DMS153 (cell line): Measurements from ENCODE around the gene CFAP52.
"Not testable (repeated sequence)": the region's sequence is repeated elsewhere in the genome, so short reads cannot be mapped to it uniquely, and the experiment has no call there.

Experiments
- DNase-seq: peaks from one replicate; lab custom pipeline; 2025; lab: John Stamatoyannopoulos, UW

CFAP52 gene, protein sequence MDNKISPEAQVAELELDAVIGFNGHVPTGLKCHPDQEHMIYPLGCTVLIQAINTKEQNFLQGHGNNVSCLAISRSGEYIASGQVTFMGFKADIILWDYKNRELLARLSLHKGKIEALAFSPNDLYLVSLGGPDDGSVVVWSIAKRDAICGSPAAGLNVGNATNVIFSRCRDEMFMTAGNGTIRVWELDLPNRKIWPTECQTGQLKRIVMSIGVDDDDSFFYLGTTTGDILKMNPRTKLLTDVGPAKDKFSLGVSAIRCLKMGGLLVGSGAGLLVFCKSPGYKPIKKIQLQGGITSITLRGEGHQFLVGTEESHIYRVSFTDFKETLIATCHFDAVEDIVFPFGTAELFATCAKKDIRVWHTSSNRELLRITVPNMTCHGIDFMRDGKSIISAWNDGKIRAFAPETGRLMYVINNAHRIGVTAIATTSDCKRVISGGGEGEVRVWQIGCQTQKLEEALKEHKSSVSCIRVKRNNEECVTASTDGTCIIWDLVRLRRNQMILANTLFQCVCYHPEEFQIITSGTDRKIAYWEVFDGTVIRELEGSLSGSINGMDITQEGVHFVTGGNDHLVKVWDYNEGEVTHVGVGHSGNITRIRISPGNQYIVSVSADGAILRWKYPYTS

DNA sequence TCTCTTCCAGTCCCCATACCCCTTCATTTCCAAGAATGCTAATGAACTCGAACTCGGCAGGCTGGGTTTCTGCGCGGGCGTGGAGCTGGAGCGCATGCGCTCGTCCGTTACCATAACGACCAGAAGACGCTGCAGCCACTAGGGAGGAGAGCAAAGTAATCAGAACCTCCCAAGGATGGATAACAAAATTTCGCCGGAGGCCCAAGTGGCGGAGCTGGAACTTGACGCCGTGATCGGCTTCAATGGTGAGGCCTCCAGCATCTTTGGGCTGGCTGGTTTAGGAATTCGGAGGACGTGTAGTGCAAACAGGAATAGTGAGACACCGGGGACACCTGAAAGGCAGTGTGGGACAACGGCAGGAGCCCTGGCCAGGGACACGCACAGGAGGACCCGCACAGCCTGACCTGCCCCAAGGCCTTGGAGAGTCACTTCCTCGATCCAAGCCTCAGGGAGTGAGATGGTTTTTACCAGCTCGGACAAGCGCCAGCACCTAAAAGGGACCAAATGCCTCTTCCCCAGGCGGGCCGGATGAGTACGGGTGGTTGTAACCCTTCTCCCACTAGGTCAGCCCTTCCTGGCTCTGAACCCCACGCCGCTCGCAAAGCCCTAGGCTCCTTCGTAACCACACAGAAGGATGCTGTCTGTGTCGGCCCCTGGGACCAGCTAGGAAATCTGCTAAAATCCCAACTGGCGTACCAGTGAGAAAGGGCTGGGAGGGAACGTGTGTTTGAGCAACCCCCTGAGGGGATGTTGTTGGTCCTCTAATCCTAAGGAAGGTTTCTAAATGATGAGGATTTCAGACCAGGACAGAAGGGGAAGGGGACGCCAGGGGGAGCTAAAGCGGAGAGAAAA lies at the start of gene CFAP52:
Gene CFAP52, plus strand, starts transcription at position 122 of the 852 bp plus-strand sequence. Its CDS starts 54 bp downstream, at position 176.
- DNase-seq, result no peak

DNA sequence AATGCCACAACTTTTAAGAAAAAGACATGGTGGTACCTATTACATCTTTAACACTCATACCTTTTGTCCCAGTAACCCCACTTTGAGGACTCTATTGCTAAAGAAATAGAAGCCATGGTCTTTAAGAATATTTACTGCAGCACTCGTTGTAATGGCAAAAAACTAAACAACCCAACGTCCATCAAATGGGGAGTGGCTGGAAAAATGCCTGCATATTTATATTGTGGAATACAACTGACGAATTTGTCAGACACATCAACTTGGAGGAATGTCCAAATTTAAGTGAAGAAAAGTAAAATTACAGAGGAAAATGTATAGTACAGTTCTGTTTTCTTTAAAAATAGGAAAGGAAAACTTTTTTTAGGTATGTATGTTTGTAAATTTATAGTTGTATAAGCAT lies 48.7 kb upstream of the CFAP52 start:
- no peak for DNase-seq

DNA sequence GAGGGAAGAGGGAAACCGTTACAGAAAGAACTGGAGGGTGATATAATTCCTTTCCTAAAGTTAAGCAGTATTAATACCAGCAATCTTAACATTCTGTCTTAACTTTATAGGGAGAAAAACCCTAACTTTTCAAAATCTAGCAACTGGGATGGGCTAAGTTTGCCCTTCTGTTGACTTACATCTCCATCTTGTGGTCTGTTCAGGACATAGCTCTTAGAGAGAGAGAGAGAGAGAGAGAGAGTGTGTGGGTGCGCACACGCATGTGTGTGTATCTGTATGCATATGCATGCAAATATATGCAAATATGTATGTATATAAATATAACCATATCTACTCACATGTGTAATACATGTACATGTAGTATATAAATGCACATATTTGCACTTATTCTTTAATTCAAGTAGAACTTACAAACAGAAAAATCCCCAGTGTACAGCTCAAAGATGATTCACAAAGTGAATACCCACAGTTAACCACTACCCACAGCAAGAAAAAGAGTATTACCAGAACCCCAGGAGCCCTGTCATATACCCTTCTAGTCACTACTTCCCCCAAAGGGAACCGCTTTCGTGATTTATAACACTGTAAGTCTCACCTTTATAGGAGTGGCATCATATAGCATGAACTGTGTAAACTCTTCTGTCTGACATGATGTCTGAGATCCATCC lies 47.3 kb upstream of the CFAP52 start:
- no peak for DNase-seq

DNA sequence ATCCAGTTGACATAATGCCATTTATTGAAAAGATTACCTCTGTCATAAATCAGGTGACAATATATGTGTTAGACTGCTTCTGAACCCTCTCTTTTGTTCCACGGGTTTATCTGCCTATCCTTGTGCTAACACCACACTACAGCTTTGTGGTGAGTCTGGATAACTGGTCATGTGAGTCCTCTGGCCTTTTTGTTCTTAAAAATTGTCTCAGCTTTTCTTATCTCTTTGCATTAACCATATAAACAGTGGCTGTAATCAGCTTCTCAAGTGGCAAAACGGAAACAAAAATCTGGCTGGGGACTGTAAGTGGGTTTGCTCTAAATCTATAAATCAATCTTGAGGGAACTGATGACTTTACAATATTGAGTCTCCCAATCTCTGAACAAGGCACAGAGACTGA lies 45.4 kb upstream of the CFAP52 start:
- DNase-seq, result no peak

DNA sequence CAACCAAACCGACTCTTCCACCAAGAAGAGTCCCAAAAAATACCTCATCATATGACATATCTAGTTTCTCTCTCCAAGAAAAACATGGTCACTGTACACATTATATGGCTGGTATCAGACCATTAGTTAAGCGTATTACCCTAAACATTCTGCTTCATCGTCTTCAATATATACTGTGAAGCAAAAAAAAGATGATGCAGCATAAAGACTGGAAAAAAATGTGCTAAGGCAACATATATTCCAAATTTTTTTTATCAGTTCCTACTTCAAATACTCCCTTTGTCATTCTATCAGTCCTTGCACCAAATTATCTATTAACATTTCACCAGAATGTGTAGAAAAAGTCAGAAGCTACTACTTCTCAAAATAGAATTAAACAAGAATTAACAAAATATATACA lies 43.7 kb upstream of the CFAP52 start:
- DNase-seq, result no peak

DNA sequence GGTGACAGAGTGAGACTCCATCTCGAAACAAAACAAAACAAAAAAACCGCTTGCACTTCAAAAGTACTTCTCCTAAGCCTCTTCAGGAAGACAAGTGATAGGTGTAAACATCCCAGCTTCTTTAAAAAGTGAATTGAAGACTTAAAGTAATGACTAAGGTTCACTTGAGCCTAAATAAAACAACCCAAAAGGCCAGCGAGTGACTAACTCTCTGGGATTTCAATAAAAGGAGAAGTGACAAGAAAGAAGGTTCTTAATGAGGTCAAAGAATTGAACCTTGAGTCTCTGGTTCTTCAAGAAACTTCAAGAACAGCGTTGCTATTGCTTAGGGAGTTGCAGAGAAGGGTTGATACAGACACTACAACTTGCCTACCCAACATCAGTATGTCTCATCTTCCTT lies 43.0 kb upstream of the CFAP52 start:
- DNase-seq, result no peak

DNA sequence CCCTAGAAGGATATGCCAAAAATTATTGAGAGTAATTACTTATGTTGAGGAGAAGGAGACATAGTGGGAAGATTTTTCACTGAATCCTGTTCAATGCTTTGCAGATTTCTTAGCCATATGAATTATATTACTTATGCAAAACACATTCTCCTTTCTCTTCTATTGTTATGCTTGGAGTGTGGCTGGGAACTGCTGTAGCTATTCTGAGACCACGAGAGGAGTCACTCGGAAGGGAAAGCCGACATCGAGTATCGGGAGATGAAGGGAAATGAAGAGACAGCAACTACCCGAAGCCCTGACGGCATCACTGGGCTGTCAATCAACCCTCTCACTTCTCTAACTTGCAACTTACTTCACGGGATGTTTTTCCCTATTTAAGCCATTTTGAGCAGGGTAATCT lies 40.4 kb upstream of the CFAP52 start:
- DNase-seq, result no peak

DNA sequence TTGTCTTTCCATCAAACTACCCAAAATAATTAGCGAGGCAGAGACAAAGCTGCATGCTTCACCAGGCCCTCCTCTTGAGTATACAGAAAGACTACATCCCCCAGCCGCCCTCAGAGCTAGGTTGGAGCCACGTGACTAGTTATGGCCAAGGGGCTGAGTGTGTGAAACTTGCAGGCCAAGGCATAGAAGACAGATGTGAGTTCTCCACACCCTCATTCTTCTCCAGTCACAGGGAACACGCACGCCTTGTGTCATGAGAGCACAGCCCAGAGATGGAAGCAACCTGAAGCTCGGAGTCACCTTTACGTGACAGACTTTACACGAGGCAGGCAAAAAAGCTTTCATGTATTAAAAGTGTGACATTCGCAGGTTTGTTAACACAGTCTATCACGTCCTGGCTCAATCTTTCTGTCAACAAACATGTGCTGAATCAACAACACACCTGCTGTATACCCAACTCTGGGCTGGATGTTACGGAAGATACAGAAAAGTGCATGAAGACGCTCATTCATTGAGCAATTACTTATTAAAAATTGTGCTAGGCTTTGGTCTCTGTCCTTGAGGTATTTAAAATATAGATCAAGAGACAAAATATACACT lies 39.2 kb upstream of the CFAP52 start:
- no peak for DNase-seq

DNA sequence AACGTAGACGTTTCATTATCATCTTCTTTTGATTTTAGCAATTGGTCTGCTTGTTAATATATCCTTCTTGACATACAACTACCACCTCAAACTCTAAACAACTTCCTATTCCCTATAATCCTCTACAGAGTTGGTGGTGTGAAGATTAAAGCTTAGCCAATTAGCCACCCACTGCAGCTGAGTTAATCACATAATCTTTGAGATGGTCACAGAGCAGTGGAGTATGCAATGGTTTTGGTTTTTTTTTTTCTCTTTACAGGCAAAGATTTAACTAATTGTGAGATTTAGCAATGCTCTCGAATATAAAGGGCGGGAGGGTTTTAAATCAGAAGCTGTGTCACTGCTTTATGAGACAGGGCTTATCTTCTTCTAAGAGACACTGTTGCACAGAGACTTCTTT lies 37.8 kb upstream of the CFAP52 start:
- DNase-seq, result no peak

DNA sequence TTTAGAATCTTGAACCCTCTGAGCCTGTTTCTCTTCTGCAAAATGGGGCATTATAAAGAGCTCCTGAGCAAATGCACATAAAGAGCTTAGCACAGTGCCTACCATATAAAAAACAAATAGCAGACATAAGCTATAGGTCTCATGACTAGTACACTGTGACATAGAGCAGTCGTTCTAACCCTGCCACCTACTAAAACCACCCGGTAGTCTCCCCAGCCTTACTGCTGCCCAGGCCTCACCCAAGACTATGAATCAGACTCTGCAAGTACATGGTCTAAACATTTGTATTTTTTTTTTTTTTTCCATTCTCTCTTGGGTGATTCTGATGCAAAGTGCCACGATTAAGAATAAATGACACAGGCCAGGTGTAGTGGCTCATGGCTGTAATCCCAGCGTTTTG lies 34.7 kb upstream of the CFAP52 start:
- no peak for DNase-seq

DNA sequence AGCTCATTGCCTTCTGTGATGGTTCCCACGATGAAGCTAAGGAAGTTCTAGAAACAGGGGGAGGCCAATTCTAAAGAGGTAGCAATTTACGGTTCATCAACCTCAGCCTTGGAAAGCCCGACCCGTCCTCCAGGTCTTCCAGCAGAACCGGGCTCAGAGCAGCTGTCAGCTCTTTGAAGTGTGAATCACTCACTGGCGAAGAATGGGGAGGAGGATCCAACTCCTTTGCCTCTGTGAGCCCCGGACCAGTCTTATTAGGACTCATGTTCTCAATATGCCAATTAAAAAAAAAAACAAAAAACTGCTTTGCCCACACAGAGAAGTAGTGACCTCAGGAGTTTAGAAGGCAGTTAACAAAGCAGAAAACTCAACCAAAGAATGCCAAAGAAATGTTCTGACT lies 32.2 kb upstream of the CFAP52 start:
- no peak for DNase-seq

DNA sequence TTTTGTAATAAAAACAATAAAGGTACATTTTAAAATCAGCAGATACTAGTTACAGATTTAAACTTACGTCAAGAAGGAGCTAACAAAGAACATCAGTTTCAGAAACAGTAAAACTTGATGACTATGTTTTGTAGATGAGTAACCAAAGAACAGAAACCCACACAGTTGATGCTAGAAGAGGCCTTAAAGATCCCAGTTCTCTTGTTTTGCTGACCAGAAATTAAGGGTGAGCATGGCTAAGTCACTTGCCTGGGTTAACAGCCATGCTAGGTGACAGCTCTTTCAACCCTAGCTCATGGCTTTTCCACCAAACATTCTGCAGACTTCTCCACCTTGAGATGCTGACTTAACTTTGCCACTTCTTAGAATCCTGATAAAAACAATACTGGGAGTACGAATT lies 27.2 kb upstream of the CFAP52 start:
- DNase-seq, result no peak

DNA sequence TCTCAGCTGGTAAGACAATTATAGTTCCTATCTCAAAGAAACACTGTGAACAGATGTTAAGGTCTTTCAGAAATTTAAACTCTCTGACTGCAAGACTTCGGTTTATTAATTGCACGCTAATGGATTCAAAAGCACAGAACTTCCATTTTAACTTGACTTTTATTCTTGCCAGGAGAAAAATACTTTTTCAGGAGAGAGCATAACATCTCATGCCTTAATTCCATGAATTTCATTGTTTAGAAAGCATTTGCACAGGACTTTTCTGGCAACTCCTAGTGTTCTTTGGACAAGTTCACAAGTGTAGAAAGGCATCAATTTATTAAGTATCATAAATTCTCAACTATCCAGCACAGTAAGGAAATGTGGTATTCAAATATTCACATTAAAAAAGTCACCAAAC lies 23.3 kb upstream of the CFAP52 start:
- DNase-seq, result no peak

DNA sequence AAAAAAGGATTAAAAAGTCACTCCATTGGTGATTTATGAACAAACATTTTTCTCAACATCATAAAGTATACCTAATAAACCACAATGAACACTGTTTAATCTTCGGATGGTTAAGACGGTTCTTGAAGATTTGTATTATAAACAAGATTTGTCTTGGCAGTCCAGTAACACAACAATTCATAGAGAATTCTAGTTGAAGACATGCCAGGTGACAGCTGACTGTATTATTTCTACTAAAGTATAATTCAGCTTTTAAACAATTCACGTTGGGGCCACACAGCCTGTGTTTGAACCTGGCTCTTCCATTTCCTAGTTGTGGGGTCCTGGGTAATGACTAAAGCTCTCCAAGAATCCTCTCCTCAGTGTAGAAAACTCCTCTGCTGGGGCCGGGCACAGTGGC lies 22.8 kb upstream of the CFAP52 start:
- DNase-seq, result no peak

DNA sequence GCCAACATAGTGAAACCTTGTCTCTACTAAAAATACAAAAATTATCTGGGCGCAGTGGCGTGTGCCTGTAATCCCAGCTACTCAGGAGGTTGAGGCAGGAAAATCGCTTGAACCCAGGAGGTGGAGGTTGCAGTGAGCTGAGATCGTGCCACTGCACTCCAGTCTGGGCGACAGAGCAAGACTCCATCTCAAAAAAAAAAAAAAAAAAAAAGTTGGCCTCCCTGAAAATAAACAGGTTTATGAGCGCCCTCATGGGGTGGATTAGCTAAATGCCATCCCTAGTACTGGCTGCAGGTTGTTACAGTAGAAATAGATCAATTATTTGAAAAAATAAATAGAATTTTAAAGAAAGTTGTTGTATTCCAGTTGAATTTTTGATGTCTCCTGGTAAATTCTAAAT lies 21.7 kb upstream of the CFAP52 start:
- DNase-seq, result not testable (repeated sequence)

DNA sequence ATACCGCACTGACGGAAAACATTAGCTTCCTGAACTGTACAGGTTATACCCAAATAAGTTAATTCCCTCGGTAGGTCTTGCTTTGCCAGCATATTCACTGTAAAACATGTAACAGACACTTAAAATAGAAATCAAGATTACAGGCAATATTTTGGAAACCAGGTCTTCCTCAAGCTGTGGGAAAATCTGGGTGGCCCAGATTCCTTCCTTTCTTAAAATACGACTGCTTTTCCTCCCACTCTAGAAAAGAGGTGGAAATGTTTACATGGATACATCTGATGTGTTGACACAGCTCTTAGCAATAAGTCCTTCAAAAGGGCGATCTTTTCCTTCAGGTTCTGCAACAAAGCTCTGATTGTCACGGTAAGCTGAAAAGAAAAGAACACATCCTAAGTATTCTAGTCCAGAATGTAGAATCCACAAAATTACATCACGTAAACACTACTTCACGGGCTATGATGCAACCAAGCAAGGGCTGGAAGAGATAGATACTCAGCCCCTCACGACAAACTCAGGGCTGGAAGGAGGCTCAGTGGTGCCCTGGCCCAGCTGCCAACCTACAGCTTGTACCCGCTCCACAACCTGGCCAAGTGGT lies 19.2 kb upstream of the CFAP52 start:
- DNase-seq, result no peak

DNA sequence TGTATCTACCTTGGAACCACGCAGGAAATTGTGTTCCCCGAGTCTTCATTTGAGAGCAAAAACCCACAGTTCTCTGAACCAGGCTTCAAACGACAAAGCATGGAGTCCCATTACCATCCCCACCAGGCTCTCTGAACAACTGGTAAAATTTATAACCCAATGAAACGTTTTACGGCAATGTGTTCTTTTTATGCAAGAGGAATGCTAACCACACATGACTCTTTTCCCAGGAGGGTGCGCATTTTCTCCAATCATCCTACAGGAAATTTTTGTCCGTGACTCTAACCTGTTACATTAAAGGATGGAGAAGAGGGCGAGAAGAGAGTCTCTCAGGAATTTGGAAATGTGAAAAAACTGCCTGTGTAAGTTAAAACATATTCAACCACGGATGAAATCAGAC lies 18.6 kb upstream of the CFAP52 start:
- no peak for DNase-seq

DNA sequence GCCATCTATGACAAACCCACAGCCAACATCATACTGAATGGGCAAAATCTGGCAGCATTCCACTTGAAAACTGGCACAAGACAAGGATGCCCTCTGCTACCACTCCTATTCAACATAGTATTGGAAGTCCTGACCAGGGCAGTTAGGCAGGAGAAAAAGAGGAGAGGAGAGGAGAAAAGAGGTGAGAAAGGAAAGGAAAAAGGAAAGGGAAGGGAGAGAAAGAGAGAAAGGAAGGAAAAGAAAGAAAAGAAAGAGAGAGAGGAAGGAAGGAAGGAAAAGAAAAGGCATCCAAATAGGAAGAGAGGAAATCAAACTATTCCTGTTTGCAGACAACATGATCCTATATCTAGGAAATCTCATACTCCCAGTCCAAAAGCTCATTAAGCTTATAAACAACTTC lies 12.3 kb upstream of the CFAP52 start:
- no peak for DNase-seq

DNA sequence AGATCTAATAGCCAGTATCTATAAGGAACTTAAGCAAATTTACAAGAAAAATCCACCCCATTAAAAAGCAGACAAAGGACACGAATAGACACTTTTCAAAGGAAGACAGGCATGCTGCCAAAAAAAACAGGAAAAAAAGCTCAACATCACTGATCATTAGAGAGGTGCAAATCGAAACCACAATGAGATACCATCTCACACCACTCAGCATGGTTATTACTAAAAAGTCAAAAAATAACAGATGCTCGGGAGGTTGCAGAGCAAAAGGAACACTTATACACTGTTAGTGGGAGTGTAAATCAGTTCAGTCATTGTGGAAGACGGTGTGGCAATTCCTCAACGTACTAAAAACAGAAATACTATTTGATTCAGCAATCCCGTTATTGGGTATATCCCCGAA lies 10.4 kb upstream of the CFAP52 start:
- no peak for DNase-seq

DNA sequence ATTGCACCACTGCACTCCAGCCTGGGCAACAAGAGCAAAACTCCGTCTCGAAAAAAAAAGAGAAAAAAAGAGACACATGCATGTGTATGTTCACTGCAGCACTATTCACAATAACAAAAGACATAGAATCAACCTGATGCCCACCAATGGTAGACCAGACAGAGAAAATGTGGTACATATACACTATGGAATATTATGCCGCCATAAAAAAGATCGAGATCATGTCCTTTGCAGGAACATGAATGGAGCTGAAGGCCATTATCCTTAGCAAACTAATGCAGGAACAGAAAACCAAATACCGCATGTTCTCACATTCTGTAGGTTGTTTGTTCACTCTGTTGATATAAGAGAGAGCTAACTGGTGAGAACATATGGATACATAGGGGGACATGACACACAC lies 9.7 kb upstream of the CFAP52 start:
- DNase-seq, result not testable (repeated sequence)

DNA sequence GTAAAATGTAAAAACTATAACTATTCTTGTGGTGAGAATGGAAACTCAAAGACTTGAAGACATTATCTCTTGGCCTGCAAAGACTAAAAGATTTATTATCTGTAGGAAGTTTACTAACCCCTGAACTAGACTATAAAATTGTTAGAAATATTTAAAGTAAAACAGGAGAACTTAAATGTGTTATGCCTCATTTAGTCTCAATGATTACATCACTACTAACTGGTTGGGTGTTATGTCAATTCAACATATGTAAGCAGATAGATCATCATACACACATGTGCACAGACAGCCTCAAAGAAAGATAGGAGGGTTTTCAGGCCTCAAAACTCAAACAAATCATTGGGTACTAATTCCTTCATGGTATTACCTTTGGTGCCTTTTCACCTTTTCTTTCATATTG lies 8.4 kb upstream of the CFAP52 start:
- DNase-seq, result no peak
